Transverse colon (tissue), 4 donors: ENCODE data around the gene EYA4.

Source experiments
- POLR2AphosphoS5 ChIP-seq, 3 donors: sonication (generic); formaldehyde crosslinking; IDR thresholded peaks; one replicate each; pipeline ENCODE4 v1.6.1; 2016; ENCODE audit warnings: antibody characterized with exemption in 3 of 3
- TF ChIP-seq, protein P1 (sequence below), 5 experiments: fragments of 200-600 bp in 3 of 5; fragments of 450-650 bp in 2 of 5; sonication (generic) in 3 of 5; IDR thresholded peaks; 1 replicate in 2 of 5; 2 replicates in 3 of 5; pipeline ENCODE4 v1.5.1; 2016 to 2017; ENCODE audit warnings: antibody characterized with exemption in 5 of 5, inconsistent platforms in 3 of 5, mild to moderate bottlenecking in 2 of 5, moderate library complexity in 1 of 5

DNA sequence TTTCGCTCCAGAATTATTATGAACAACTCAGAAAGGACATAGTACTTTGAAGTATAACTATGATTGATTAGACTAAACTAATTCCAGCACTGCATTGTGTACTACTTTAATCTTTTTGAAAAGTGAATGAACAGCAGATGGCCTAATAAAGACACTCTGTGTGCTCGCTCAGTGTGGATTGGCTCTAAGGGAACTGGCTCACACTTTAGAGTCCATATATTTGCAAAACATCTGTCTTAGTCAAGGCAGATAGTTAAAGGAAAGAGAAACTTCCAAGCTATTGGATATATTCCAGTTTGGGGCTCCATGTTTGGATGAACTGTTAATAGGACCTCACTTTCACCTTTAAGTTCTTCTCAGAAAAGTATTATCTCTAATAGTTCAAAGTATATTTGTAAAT lies 218.9 kb downstream of the EYA4 start:
- TF ChIP-seq, protein P1, sequence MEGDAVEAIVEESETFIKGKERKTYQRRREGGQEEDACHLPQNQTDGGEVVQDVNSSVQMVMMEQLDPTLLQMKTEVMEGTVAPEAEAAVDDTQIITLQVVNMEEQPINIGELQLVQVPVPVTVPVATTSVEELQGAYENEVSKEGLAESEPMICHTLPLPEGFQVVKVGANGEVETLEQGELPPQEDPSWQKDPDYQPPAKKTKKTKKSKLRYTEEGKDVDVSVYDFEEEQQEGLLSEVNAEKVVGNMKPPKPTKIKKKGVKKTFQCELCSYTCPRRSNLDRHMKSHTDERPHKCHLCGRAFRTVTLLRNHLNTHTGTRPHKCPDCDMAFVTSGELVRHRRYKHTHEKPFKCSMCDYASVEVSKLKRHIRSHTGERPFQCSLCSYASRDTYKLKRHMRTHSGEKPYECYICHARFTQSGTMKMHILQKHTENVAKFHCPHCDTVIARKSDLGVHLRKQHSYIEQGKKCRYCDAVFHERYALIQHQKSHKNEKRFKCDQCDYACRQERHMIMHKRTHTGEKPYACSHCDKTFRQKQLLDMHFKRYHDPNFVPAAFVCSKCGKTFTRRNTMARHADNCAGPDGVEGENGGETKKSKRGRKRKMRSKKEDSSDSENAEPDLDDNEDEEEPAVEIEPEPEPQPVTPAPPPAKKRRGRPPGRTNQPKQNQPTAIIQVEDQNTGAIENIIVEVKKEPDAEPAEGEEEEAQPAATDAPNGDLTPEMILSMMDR (IDR thresholded peaks at IDR 0.05): no peak
- TF ChIP-seq POLR2AphosphoS5 (IDR thresholded peaks at IDR 0.05): no peak
